ENCODE results near the gene CDH4. TPM values are rescaled to one million over a fixed set of nuclear protein-coding genes. Genes with fewer than 3 reads are reported as not detected.

CDH4 gene
- polyA plus RNA-seq, 4 donors: 1.1 to 8.1 (median 6.9) TPM

GRCh38 chr20:61299618-61300017 is 47.6 kb downstream of the CDH4 start:
- DNase-seq (ENCODE audit: low read depth in 4 of 4, low spot score in 3 of 4): peak in 3 of 4 donors; percentile 37 to 39 (median 39)

- no peak for DNase-seq (ENCODE audit: low read depth in 4 of 4, low spot score in 3 of 4)
Measured at GRCh38 chr20:61300293-61300692, 48.2 kb downstream of the CDH4 start.

GRCh38 chr20:61300709-61301108 is 48.6 kb downstream of the CDH4 start:
- no peak for DNase-seq (ENCODE audit: low read depth in 4 of 4, low spot score in 3 of 4)

- no peak for DNase-seq (ENCODE audit: low read depth in 4 of 4, low spot score in 3 of 4)
Measured at GRCh38 chr20:61301711-61302525, 49.9 kb downstream of the CDH4 start.

- DNase-seq (ENCODE audit: low read depth in 4 of 4, low spot score in 3 of 4): no peak
Measured at GRCh38 chr20:61303217-61303616, 51.2 kb downstream of the CDH4 start.

- DNase-seq (ENCODE audit: low read depth in 4 of 4, low spot score in 3 of 4): no peak
Measured at GRCh38 chr20:61303675-61304074, 51.6 kb downstream of the CDH4 start.

GRCh38 chr20:61304750-61305149 is 52.7 kb downstream of the CDH4 start:
- no peak for DNase-seq (ENCODE audit: low read depth in 4 of 4, low spot score in 3 of 4)

GRCh38 chr20:61306937-61307475 is 54.9 kb downstream of the CDH4 start:
- DNase-seq (ENCODE audit: low read depth in 4 of 4, low spot score in 3 of 4): no peak

GRCh38 chr20:61307686-61308476 is 55.8 kb downstream of the CDH4 start:
- DNase-seq (ENCODE audit: low read depth in 4 of 4, low spot score in 3 of 4): no peak

- DNase-seq (ENCODE audit: low read depth in 4 of 4, low spot score in 3 of 4): no peak
Measured at GRCh38 chr20:61308477-61308774, 56.4 kb downstream of the CDH4 start.

- no peak for DNase-seq (ENCODE audit: low read depth in 4 of 4, low spot score in 3 of 4)
Measured at GRCh38 chr20:61310954-61311353, 58.9 kb downstream of the CDH4 start.

GRCh38 chr20:61311656-61312387 is 59.8 kb downstream of the CDH4 start:
- no peak for DNase-seq (ENCODE audit: low read depth in 4 of 4, low spot score in 3 of 4)

- no peak for DNase-seq (ENCODE audit: low read depth in 4 of 4, low spot score in 3 of 4)
Measured at GRCh38 chr20:61312925-61313324, 60.9 kb downstream of the CDH4 start.

GRCh38 chr20:61313396-61313795 is 61.3 kb downstream of the CDH4 start:
- DNase-seq (ENCODE audit: low read depth in 4 of 4, low spot score in 3 of 4): no peak

GRCh38 chr20:61314326-61315010 is 62.4 kb downstream of the CDH4 start:
- no peak for DNase-seq (ENCODE audit: low read depth in 4 of 4, low spot score in 3 of 4)

- no peak for DNase-seq (ENCODE audit: low read depth in 4 of 4, low spot score in 3 of 4)
Measured at GRCh38 chr20:61315319-61315718, 63.3 kb downstream of the CDH4 start.

GRCh38 chr20:61316346-61316745 is 64.3 kb downstream of the CDH4 start:
- DNase-seq (ENCODE audit: low read depth in 4 of 4, low spot score in 3 of 4): no peak

- no peak for DNase-seq (ENCODE audit: low read depth in 4 of 4, low spot score in 3 of 4)
Measured at GRCh38 chr20:61317966-61318530, 66.0 kb downstream of the CDH4 start.

- no peak for DNase-seq (ENCODE audit: low read depth in 4 of 4, low spot score in 3 of 4)
Measured at GRCh38 chr20:61320691-61321425, 68.8 kb downstream of the CDH4 start.

- DNase-seq (ENCODE audit: low read depth in 4 of 4, low spot score in 3 of 4): no peak
Measured at GRCh38 chr20:61321481-61321880, 69.4 kb downstream of the CDH4 start.
